NCI-H2227 (cell line): Measurements from ENCODE around the gene APEH.
"Not testable (repeated sequence)": the region's sequence is repeated elsewhere in the genome, so short reads cannot be mapped to it uniquely, and the experiment has no call there.

Source experiments
- DNase-seq: peaks from one replicate; lab custom pipeline; 2025; ENCODE audit not compliant: unreplicated experiment; lab: John Stamatoyannopoulos, UW

The APEH gene

GRCh38 chr3:49689046-49689907 is 15.1 kb downstream of the APEH start, which contains the start of the genes MST1 and RNF123:
Gene MST1 (minus strand): TSS chr3:49689474. CDS start chr3:49688691, 783 bp downstream.
Gene RNF123 (plus strand): TSS chr3:49689557. CDS start chr3:49691166, 1,609 bp downstream.
- no peak for DNase-seq

GRCh38 chr3:49689908-49690624 is 15.9 kb downstream of the APEH start:
- DNase-seq = not testable (repeated sequence)

GRCh38 chr3:49690856-49691255 is 16.7 kb downstream of the APEH start:
- not testable (repeated sequence) for DNase-seq

GRCh38 chr3:49691481-49691880 is 17.3 kb downstream of the APEH start:
- DNase-seq = not testable (repeated sequence)

- not testable (repeated sequence) for DNase-seq
These were observed 20.4 kb downstream of the APEH start for GRCh38 chr3:49694409-49695070.

GRCh38 chr3:49695350-49696015 is 21.3 kb downstream of the APEH start:
- not testable (repeated sequence) for DNase-seq

- no peak for DNase-seq
These were observed 25.3 kb downstream of the APEH start for GRCh38 chr3:49699281-49699979.

GRCh38 chr3:49700014-49700413 is 25.9 kb downstream of the APEH start:
- no peak for DNase-seq

GRCh38 chr3:49700453-49701128 is 26.4 kb downstream of the APEH start:
- DNase-seq = no peak

GRCh38 chr3:49701388-49702077 is 27.4 kb downstream of the APEH start:
- no peak for DNase-seq

- no peak for DNase-seq
These were observed 28.5 kb downstream of the APEH start for GRCh38 chr3:49702672-49703071.

GRCh38 chr3:49703443-49703927 is 29.3 kb downstream of the APEH start:
- DNase-seq = peak; percentile 68

- no peak for DNase-seq
These were observed 29.8 kb downstream of the APEH start for GRCh38 chr3:49703956-49704355.

- no peak for DNase-seq
These were observed 30.5 kb downstream of the APEH start for GRCh38 chr3:49704629-49705028.

GRCh38 chr3:49705390-49705960 is 31.3 kb downstream of the APEH start:
- DNase-seq = no peak

GRCh38 chr3:49706456-49707112 is 32.4 kb downstream of the APEH start:
- no peak for DNase-seq

GRCh38 chr3:49707113-49707480 is 32.9 kb downstream of the APEH start:
- DNase-seq = no peak

GRCh38 chr3:49709852-49710251 is 35.7 kb downstream of the APEH start:
- no peak for DNase-seq
